Breast epithelium (tissue), 3 donors: ENCODE results near the gene CNTNAP2.

Experiments
- POLR2A ChIP-seq: fragments of 450-650 bp; IDR thresholded peaks from one replicate; pipeline ENCODE4 v1.6.1; 2016; ENCODE audit warnings: antibody characterized with exemption, mild to moderate bottlenecking, moderate library complexity
- TF ChIP-seq, protein P1 (sequence below), 3 donors: fragments of 450-650 bp; IDR thresholded peaks; one replicate each; pipeline ENCODE4 v1.5.1; 2016 to 2017; ENCODE audit warnings: antibody characterized with exemption in 3 of 3, mild to moderate bottlenecking in 3 of 3, moderate library complexity in 3 of 3

DNA sequence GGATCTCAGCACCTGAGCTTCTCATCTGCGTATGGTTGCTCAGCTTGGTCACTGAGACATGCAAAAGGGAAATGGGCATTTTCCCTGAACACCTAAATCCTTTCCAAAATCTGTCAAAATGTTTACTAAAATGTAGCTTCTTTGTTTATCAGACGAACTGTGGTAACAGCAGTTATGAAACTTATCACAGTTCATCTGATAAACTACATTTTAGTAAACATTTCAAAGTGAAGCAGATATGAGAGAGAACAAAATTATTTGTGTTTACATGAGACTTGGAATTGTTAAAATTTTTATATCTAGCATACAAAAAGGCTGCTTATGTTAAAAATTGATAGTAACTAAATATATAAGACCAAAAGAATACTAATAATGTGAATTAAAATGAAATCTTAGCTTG, 1900.5 kb downstream of the CNTNAP2 start:
- TF ChIP-seq, protein P1, sequence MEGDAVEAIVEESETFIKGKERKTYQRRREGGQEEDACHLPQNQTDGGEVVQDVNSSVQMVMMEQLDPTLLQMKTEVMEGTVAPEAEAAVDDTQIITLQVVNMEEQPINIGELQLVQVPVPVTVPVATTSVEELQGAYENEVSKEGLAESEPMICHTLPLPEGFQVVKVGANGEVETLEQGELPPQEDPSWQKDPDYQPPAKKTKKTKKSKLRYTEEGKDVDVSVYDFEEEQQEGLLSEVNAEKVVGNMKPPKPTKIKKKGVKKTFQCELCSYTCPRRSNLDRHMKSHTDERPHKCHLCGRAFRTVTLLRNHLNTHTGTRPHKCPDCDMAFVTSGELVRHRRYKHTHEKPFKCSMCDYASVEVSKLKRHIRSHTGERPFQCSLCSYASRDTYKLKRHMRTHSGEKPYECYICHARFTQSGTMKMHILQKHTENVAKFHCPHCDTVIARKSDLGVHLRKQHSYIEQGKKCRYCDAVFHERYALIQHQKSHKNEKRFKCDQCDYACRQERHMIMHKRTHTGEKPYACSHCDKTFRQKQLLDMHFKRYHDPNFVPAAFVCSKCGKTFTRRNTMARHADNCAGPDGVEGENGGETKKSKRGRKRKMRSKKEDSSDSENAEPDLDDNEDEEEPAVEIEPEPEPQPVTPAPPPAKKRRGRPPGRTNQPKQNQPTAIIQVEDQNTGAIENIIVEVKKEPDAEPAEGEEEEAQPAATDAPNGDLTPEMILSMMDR (IDR thresholded peaks at IDR 0.05): no peak
- TF ChIP-seq POLR2A: no peak
